ENCODE measurements around the gene JAZF1.

- TF ChIP-seq EZH2phosphoT487 (IDR thresholded peaks at IDR 0.05; ENCODE audit: borderline replicate concordance): no peak
- no peak for TF ChIP-seq POLR2AphosphoS5 (IDR thresholded peaks at IDR 0.05; ENCODE audit: low read depth, low read length)
- TF ChIP-seq CTCF (IDR thresholded peaks at IDR 0.05 in 2 of 3, conservative IDR thresholded peaks at IDR 0.05 in 1 of 3; ENCODE audit: borderline replicate concordance in 1 of 3, insufficient read depth in 1 of 3, low read depth in 2 of 3, low read length in 2 of 3): no peak
- TF ChIP-seq POLR2A (IDR thresholded peaks at IDR 0.05; ENCODE audit: borderline replicate concordance, extremely low read depth, insufficient read depth, insufficient read length): no peak
- no peak for TF ChIP-seq FOSL1 (IDR thresholded peaks at IDR 0.05; ENCODE audit: low read depth)
- no peak for TF ChIP-seq RAD21 (IDR thresholded peaks at IDR 0.05; ENCODE audit: low read depth)
Measured at GRCh38 chr7:28182071-28182471, 1.5 kb upstream of the JAZF1 start.
